ENCODE results near the gene PCYT2. TPM values are rescaled to one million over a fixed set of nuclear protein-coding genes. Genes with fewer than 3 reads are reported as not detected.
A peak's percentile ranks its signal among the peaks of the same experiment; 100 is the strongest.

PCYT2 gene
- total RNA-seq, 4 donors from 2014 or later, result 37.2 to 424 (median 77.1) TPM

DNA sequence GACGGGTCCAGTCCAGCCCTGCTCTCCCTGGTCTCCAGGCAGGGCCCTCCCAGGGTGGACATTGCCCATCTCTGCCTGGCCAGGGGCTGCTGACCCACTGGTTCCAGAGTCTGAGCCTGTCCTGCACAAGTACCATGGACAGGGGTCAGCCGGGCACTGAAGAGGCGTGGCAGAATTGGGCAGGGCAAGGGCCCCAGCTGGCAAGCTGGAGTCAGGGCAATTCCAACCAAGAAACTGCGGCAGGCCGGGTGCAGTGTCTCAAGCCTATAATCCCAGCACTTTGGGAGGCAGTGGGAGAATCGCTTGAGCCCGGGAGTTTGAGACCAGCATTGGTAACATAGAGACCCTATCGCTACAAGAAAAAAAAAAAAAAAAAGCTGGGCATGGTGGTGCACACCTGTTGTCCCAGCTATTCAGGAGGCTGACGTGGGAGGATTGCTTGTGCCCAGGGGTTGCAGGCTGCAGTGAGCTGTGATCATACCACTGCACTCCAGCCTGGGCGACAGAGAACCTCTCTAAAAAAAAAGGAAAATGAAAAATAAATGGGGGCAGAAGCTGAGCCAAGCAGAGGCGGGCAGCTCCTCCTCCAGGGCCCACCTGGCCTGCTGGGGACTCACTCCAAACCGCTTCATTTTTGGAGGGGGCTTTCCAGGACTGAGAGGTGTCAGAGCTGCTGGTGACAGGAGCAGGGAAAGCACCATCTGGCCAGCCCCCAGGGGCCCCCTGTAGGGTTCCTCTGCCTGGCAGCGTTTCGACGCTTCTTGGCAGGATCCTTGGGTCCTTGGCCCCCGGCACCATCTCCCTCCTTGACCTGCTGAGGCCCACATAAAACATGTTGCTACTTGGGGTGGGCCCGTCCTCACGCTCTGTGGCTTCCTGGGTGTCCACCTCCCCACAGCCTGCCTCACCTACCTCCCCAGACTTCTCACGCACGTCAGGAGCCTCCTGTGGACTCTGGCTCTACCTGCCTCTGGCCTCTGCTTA lies 19.2 kb upstream of the PCYT2 start:
- 62 to 74% methylated on average over 7 to 20 of the region's 20 CpGs for WGBS, 2 donors (ENCODE audit: low coverage in 1 of 2)
- Histone ChIP-seq H3K4me3 (no peak overlapping the region), H3K27ac (no peak overlapping the region), H3K4me1 (peaks cover 14 to 32% (median 25%) of the 10 kb centered on the region in 4 donors), H3K27me3 (peaks cover 17% of the 10 kb centered on the region), H3K36me3 (no peaks in the 10 kb centered on the region), H3K9me3 (no peaks in the 10 kb centered on the region)
- in situ Hi-C loops (cut with MboI; ENCODE audit: low pct_ligation_motif_present in 1 of 4, low pct_unique_long_range_greater_than_20kb in 1 of 4, low sequenced_read_pairs in 3 of 4) (no loop called here), intact Hi-C loops (cut with DNase I; ENCODE audit: low total_unique reads) (no loop called here)
- TF ChIP-seq POLR2A (IDR thresholded peaks at IDR 0.05), result no peak
- peak; percentile 49 for DNase-seq

GRCh38 chr17:81929253-81930141 lies 18.3 kb upstream of the PCYT2 start:
- Histone ChIP-seq H3K4me1 (peaks cover 20 to 42% (median 34%) of the 10 kb centered on the region in 4 donors), H3K36me3 (no peaks in the 10 kb centered on the region), H3K4me3 (no peak overlapping the region), H3K9me3 (no peaks in the 10 kb centered on the region), H3K27me3 (peaks cover 17% of the 10 kb centered on the region), H3K27ac (no peak overlapping the region)
- intact Hi-C loops (cut with DNase I; ENCODE audit: low total_unique reads) (no loop called here), in situ Hi-C loops (cut with MboI; ENCODE audit: low pct_ligation_motif_present in 1 of 4, low pct_unique_long_range_greater_than_20kb in 1 of 4, low sequenced_read_pairs in 3 of 4) (no loop called here)
- 84% methylated on average over 31 of the region's 31 CpGs; no CpG with 5 or more reads in 1 of the 2 donors for WGBS, 2 donors (ENCODE audit: low coverage in 1 of 2)
- DNase-seq, result no peak
- TF ChIP-seq POLR2A (IDR thresholded peaks at IDR 0.05), result no peak
- TF ChIP-seq EP300 (IDR thresholded peaks at IDR 0.05; ENCODE audit: low read depth), result no peak
- no peak for TF ChIP-seq CTCF (IDR thresholded peaks at IDR 0.05)
- no peak for TF ChIP-seq POLR2AphosphoS5 (IDR thresholded peaks at IDR 0.05)

GRCh38 chr17:81928544-81929252 lies 17.5 kb upstream of the PCYT2 start:
- no peak for DNase-seq
- no peaks in the 10 kb centered on the region for H3K9me3 ChIP-seq
- in situ Hi-C loops (cut with MboI; ENCODE audit: low pct_ligation_motif_present in 1 of 4, low pct_unique_long_range_greater_than_20kb in 1 of 4, low sequenced_read_pairs in 3 of 4), result no loop called here
- H3K27ac ChIP-seq, result peak overlapping the region in 1 of 4 donors; percentile 99
- WGBS, 2 donors (ENCODE audit: low coverage in 1 of 2), result 24% methylated on average over 44 of the region's 44 CpGs; no CpG with 5 or more reads in 1 of the 2 donors
- H3K4me3 ChIP-seq, result peak overlapping the region; percentile 14 to 99 (median 72)
- TF ChIP-seq EP300 (IDR thresholded peaks at IDR 0.05; ENCODE audit: low read depth) (no peak), CTCF (IDR thresholded peaks at IDR 0.05) (no peak), POLR2A (IDR thresholded peaks at IDR 0.05) (no peak), POLR2AphosphoS5 (IDR thresholded peaks at IDR 0.05) (no peak)
- H3K27me3 ChIP-seq, result peaks cover 17% of the 10 kb centered on the region
- H3K36me3 ChIP-seq, result no peaks in the 10 kb centered on the region
- peaks cover 27 to 50% (median 42%) of the 10 kb centered on the region in 4 donors for H3K4me1 ChIP-seq
- intact Hi-C loops (cut with DNase I; ENCODE audit: low total_unique reads), result no loop called here

DNA sequence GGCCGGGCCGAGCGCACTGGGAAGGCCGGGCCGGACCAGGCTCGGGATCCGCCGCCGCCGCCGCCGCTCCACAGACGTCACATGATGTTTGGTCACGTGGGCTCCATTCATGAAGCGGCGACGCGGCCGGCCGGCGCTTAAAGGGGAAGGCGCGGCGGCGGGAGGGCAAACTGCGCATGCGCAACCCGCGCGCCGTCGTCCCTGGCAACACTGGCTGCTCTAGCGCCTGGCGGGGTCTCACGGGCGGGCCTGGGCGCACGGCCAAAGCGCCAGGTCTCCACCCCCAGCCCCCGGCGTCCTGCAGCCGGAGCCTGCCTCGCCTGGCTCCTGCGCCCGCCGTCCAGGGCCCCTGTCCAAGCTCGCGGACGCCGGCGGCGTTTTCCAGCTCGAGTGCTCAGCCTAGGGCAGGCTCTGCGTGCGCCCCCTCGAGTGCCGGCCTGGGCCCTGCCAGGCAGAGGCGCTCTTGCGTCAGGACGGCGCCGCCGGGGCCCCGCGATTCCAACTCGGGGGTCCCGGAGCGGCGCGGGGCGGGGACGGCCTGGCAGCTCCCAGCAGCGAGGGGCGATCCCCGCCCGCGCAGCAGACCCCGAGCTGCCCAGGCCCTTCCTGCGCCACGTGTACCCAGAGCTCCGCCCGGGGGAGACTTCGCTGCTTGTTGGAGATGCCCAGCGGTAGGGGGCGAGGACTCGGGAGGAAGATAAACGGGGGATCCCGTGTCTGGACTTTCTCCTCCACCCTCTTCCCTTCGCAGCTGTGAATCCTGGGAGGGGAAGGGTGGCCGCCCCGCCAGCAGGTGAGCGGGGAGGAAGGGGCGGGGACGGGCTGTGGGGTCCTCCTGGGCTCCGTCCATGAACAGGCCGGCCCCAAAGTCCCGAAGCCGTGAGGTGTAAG lies 16.7 kb upstream of the PCYT2 start, which contains the start of gene MAFG:
Gene MAFG (minus strand): TSS at position 83 of the 891 bp plus-strand sequence. CDS start 4,550 bp downstream, outside the sequence.
- no peaks in the 10 kb centered on the region for H3K9me3 ChIP-seq
- in situ Hi-C loops (cut with MboI; ENCODE audit: low pct_ligation_motif_present in 1 of 4, low pct_unique_long_range_greater_than_20kb in 1 of 4, low sequenced_read_pairs in 3 of 4), result no loop called here
- peaks cover 29 to 58% (median 50%) of the 10 kb centered on the region in 4 donors for H3K4me1 ChIP-seq
- peak within 1 kb of the TSS; percentile 97 to 99 (median 97) for H3K27ac ChIP-seq
- intact Hi-C loops (cut with DNase I; ENCODE audit: low total_unique reads), result no loop called here
- H3K36me3 ChIP-seq, result no peaks in the 10 kb centered on the region
- 1% methylated on average over 77 of the region's 98 CpGs; no CpG with 5 or more reads in 1 of the 2 donors for WGBS, 2 donors (ENCODE audit: low coverage in 1 of 2)
- TF ChIP-seq EP300 (IDR thresholded peaks at IDR 0.05; ENCODE audit: low read depth) (no peak), POLR2A (IDR thresholded peaks at IDR 0.05) (no peak), POLR2AphosphoS5 (IDR thresholded peaks at IDR 0.05) (peak; percentile 79 to 83 (median 81)), CTCF (IDR thresholded peaks at IDR 0.05) (peak in 2 of 5 experiments; percentile 12 to 16)
- DNase-seq, result peak; percentile 91
- H3K27me3 ChIP-seq, result peaks cover 17% of the 10 kb centered on the region
- H3K4me3 ChIP-seq, result peak within 1 kb of the TSS; percentile 71 to 99 (median 82)
